Uterus (tissue), 2 donors: ENCODE data around the gene CELF2.

Experiments used
- POLR2A ChIP-seq, 2 donors: fragments of 450-650 bp; IDR thresholded peaks; one replicate each; pipeline ENCODE4 v1.6.1; 2016; ENCODE audit warnings: antibody characterized with exemption in 2 of 2, mild to moderate bottlenecking in 1 of 2, moderate library complexity in 1 of 2
- TF ChIP-seq, protein P1 (sequence below), 4 experiments: fragments of 200-600 bp in 2 of 4; fragments of 450-650 bp in 2 of 4; sonication (generic) in 2 of 4; IDR thresholded peaks; one replicate each; pipeline ENCODE4 v1.5.1; 2016 to 2019; ENCODE audit warnings: antibody characterized with exemption in 4 of 4, mild to moderate bottlenecking in 2 of 4, moderate library complexity in 1 of 4

DNA sequence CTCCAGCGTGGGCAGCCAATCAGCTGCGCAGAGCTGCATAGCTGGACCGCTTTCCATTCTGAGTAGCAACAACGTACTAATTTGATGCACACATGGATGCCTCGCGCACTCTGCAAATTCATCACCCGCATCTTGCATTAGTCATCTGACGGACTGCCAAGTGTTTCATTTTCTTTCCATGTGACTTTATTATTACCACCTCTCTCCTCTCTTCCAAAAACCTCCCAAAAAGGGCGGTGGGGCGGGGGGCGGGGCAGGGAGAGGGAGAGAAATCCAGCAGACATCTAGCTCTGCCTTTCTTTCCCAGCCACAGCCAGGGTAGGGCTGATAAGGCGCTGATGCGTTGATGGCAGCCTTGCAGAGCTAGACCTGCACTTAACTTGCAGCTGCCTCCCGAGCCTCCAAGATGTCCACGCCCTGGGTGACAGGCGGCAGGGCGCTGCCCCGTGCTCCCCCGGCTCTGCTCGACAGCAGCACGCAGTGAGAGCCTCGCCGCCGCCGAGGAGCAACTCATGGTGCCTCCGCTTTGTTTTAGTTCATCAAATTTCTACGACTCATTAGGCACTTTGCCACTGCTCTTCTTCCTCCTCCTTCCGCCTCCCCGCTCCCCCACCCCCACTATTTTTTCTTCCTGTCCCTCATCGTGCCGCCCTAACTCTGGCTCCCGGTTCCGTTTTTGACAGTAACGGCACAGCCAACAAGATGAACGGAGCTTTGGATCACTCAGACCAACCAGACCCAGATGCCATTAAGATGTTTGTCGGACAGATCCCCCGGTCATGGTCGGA lies 147.3 kb downstream of the CELF2 start:
- TF ChIP-seq, protein P1, sequence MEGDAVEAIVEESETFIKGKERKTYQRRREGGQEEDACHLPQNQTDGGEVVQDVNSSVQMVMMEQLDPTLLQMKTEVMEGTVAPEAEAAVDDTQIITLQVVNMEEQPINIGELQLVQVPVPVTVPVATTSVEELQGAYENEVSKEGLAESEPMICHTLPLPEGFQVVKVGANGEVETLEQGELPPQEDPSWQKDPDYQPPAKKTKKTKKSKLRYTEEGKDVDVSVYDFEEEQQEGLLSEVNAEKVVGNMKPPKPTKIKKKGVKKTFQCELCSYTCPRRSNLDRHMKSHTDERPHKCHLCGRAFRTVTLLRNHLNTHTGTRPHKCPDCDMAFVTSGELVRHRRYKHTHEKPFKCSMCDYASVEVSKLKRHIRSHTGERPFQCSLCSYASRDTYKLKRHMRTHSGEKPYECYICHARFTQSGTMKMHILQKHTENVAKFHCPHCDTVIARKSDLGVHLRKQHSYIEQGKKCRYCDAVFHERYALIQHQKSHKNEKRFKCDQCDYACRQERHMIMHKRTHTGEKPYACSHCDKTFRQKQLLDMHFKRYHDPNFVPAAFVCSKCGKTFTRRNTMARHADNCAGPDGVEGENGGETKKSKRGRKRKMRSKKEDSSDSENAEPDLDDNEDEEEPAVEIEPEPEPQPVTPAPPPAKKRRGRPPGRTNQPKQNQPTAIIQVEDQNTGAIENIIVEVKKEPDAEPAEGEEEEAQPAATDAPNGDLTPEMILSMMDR (IDR thresholded peaks at IDR 0.05), result no peak
- TF ChIP-seq POLR2A (IDR thresholded peaks at IDR 0.05), result no peak
